Measurements from ENCODE around the gene RPL13A.

Gene RPL13A

DNA sequence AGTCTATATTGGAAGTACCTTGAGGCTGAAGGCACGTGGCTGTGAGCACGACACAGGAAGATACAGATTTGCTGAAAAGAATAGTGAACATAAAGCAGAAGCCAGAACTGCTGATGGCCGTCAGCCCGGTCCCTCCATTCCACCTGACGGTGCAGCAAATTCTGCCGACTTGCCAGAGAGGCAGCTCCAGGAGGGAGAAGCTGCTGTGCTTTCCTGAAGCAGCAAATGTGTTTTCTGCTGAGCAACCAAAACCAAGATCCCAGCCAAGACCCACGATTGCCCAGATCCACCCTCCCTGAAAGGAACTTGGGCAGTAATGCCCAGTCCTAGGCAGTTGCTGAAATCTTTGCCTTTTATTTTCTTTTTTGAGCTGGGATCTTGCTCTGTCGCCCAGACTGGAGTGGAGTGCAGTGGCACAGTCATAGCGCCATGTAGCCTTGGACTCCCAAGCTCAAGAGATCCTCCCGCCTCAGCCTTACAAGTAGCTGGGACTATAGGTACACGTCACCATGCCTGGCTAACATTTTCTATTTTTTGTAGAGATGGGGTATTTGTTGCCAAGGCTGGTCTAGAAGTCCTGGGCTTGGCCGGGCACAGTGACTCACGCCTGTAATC lies 33.4 kb downstream of the RPL13A start:
- Histone ChIP-seq H3K27ac (ENCODE audit: low read length) (no peak overlapping the region), H3K4me3 (ENCODE audit: low read length) (no peak overlapping the region), H3K9me2 (replicated peaks; ENCODE audit: insufficient read depth, low read length) (no peaks in the 10 kb centered on the region), H3K4me1 (ENCODE audit: low read length) (no peaks in the 10 kb centered on the region), H3K9me3 (replicated peaks; ENCODE audit: insufficient read depth, low read length) (no peaks in the 10 kb centered on the region), H3K27me3 (replicated peaks; ENCODE audit: insufficient read depth, low read length) (peaks cover 74% of the 10 kb centered on the region), H3F3A (ENCODE audit: insufficient read depth, low read length) (no peaks in the 10 kb centered on the region), H3K79me2 (ENCODE audit: low read length) (no peaks in the 10 kb centered on the region), H2AFZ (ENCODE audit: low read length) (no peak overlapping the region), H3K4me2 (ENCODE audit: low read depth, low read length) (no peak overlapping the region), H3K36me3 (replicated peaks; ENCODE audit: insufficient read depth, low read length) (no peaks in the 10 kb centered on the region), H4K20me1 (ENCODE audit: insufficient read depth, low read length) (no peaks in the 10 kb centered on the region), H3K9ac (ENCODE audit: low read length) (no peak overlapping the region)
- DNase-seq, result no peak
- no peak for TF ChIP-seq EZH2phosphoT487 (IDR thresholded peaks at IDR 0.05; ENCODE audit: low read length)
- TF ChIP-seq CTCF (IDR thresholded peaks at IDR 0.05; ENCODE audit: low read length), result no peak
- TF ChIP-seq EZH2 (optimal IDR thresholded peaks at IDR 0.05; ENCODE audit: low read depth, low read length), result no peak

DNA sequence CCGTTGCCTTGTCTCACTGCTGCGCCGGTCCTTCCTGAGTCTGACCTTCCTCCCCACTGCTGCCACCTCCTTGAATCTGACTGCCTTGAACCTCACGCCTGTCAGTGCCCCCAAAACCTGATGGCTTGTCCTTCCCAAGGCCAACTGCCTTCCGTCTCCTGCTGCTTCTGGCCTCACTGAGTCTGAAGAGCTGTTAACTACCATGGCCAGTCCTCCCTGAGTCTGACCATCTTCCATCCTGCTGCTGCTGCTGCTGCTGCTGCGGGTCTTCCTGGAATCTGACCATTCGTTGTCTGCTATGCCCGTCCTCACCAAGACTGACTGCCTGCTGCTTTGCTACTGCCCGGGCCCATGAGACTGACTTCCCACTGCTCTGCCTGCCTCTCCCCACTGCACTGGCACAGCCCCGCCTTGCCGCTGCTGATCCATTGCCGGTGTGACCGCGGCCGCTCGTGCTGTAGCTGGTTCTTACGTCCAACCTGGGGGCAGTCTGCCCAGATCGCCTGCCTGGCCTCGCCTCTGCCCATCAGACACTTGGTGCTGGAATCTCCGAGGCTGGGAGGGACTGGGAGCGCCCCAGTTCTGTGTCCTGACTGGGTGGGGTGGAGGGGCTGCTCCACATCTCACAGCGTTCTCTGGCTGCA lies 37.5 kb downstream of the RPL13A start:
- Histone ChIP-seq H3K4me2 (ENCODE audit: low read depth, low read length) (no peak overlapping the region), H3F3A (ENCODE audit: insufficient read depth, low read length) (no peaks in the 10 kb centered on the region), H3K27ac (ENCODE audit: low read length) (no peak overlapping the region), H3K4me1 (ENCODE audit: low read length) (0 out of 2 replicates have a peak, but pooled peaks cover 4% of the 10 kb centered on the region), H2AFZ (ENCODE audit: low read length) (no peak overlapping the region), H3K4me3 (ENCODE audit: low read length) (no peak overlapping the region), H3K27me3 (replicated peaks; ENCODE audit: insufficient read depth, low read length) (peaks cover 77% of the 10 kb centered on the region), H3K79me2 (ENCODE audit: low read length) (no peaks in the 10 kb centered on the region), H4K20me1 (ENCODE audit: insufficient read depth, low read length) (no peaks in the 10 kb centered on the region), H3K9ac (ENCODE audit: low read length) (no peak overlapping the region), H3K36me3 (replicated peaks; ENCODE audit: insufficient read depth, low read length) (no peaks in the 10 kb centered on the region), H3K9me3 (replicated peaks; ENCODE audit: insufficient read depth, low read length) (no peaks in the 10 kb centered on the region), H3K9me2 (replicated peaks; ENCODE audit: insufficient read depth, low read length) (no peaks in the 10 kb centered on the region)
- no peak for TF ChIP-seq CTCF (IDR thresholded peaks at IDR 0.05; ENCODE audit: low read length)
- no peak for TF ChIP-seq EZH2 (optimal IDR thresholded peaks at IDR 0.05; ENCODE audit: low read depth, low read length)
- no peak for TF ChIP-seq EZH2phosphoT487 (IDR thresholded peaks at IDR 0.05; ENCODE audit: low read length)
- no peak for DNase-seq

GRCh38 chr19:49528211-49528771 lies 40.9 kb downstream of the RPL13A start:
- Histone ChIP-seq H2AFZ (ENCODE audit: low read length) (peak overlapping the region; percentile 56; the same call in 1 of the 2 replicates), H3K4me2 (ENCODE audit: low read depth, low read length) (peak overlapping the region; percentile 82; the same call in 1 of the 2 replicates), H4K20me1 (ENCODE audit: insufficient read depth, low read length) (no peaks in the 10 kb centered on the region), H3K27ac (ENCODE audit: low read length) (no peak overlapping the region), H3K27me3 (replicated peaks; ENCODE audit: insufficient read depth, low read length) (peaks cover 72% of the 10 kb centered on the region), H3K9ac (ENCODE audit: low read length) (no peak overlapping the region), H3K9me2 (replicated peaks; ENCODE audit: insufficient read depth, low read length) (no peaks in the 10 kb centered on the region), H3K79me2 (ENCODE audit: low read length) (no peaks in the 10 kb centered on the region), H3K9me3 (replicated peaks; ENCODE audit: insufficient read depth, low read length) (no peaks in the 10 kb centered on the region), H3K4me3 (ENCODE audit: low read length) (0 out of 2 replicates have a peak overlapping the region, but pooled peaks have one; percentile 43), H3F3A (ENCODE audit: insufficient read depth, low read length) (no peaks in the 10 kb centered on the region), H3K36me3 (replicated peaks; ENCODE audit: insufficient read depth, low read length) (no peaks in the 10 kb centered on the region), H3K4me1 (ENCODE audit: low read length) (0 out of 2 replicates have a peak, but pooled peaks cover 6% of the 10 kb centered on the region)
- TF ChIP-seq EZH2phosphoT487 (IDR thresholded peaks at IDR 0.05; ENCODE audit: low read length) (no peak), CTCF (IDR thresholded peaks at IDR 0.05; ENCODE audit: low read length) (no peak)
- no peak for DNase-seq
